GM19043 (cell line): ENCODE data around the gene COX5B.
A peak's percentile ranks its signal among the peaks of the same experiment; 100 is the strongest.

Source experiments
- ATAC-seq: cut with Tn5 transposase; IDR thresholded peaks from one replicate; pipeline ENCODE4 v1.9.1; 2021; ENCODE audit warnings: low read depth; ENCODE audit not compliant: unreplicated experiment

The COX5B gene

DNA sequence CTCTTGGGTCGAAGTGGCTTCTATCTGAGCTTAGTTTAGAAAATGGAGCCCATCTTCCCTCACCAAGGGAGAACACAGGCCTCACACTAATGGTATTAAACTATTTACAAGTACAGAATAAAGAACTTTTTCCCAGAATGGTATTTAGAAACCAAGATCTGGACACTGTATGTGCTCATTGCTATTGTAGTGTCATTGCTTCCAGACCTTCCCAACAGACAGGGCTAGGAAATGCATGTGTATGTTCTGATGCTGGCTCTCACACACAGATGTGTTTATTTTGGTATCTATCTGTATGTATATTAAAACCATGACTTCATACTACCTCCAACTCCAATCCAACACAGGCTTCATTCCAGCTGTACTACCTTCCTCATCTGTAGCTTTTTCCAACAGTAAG, 8.0 kb downstream of the COX5B start:
- ATAC-seq: no peak

DNA sequence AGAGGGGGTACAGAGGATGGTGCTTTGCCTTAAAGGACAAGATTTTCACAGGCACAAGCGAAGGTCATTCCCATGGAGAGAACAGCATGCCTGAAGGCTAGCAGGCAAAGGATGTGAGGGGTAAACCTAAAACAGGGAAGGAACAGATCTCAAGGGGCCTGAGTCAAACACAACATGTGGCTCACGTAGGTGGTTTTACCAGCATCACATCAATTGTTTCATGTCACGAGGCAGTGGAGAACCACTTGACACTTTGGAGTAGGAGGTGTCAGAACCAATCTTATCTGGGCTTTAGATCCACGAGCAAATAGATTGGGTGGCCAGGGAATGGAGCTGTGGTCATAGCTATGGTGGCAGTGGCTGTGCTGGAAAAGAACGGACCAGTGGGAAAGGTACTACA, 8.4 kb downstream of the COX5B start:
- ATAC-seq: no peak

DNA sequence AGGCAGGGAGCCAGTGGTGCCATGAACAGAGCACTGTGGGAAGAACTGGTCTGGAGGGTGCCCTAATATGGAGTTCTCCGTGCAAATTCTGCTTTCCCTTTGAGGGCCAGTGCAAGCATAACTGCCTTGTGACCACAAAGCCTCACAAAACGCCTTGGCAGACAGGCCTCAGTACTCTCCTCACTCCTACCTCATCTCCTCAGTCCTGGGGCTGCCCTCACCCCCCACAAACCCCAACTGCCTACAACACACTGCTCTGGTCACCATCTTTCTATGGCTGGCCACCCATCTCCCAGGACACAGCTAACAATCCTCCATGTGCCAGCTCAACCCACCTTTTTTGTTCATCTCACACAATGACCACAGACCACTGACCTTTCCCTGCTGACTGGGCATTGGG, 8.9 kb downstream of the COX5B start:
- no peak for ATAC-seq

GRCh38 chr2:97656129-97656755, 10.4 kb downstream of the COX5B start:
- no peak for ATAC-seq

GRCh38 chr2:97656905-97657587, 11.2 kb downstream of the COX5B start:
- ATAC-seq: no peak

GRCh38 chr2:97657986-97658690, 12.3 kb downstream of the COX5B start:
- no peak for ATAC-seq

GRCh38 chr2:97658691-97659157, 12.9 kb downstream of the COX5B start:
- no peak for ATAC-seq

DNA sequence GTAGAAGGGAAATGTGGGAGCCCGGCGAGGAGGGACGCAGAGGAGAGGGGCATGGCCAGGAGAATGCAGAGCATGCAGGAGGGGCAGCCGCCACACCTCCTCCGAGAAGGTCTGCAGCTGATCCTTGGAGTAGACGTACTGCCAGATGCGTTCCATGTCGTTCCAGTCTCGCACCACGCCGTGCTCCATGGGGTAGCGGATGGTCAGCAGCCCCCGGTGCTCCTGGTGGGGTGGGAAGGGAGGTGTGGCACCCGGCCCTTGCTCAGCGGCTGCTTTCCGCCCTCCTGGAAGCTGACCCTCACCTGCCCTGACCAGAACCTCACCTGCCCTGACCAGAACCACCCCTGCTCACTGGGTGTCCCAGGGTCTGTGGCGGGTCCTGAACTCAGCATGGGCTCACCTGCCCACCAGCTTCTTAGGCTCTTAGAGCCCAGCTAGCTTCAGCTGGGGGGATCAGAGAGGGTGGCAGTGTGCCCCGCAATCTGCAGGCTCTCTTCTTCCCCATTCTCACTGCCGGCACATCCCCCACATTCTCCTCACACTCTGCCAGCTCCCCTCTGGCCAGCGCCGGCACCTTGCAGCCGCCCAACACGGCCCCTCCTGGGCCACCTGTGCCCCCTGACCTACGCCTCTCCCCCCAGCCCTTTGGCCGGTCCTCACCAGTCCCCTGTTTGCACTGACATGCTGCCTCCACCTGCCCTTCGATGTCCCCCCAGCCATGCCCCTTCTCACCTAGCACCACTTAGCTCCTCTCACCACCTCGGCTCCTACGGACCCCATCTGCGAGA, 13.6 kb downstream of the COX5B start:
- no peak for ATAC-seq

DNA sequence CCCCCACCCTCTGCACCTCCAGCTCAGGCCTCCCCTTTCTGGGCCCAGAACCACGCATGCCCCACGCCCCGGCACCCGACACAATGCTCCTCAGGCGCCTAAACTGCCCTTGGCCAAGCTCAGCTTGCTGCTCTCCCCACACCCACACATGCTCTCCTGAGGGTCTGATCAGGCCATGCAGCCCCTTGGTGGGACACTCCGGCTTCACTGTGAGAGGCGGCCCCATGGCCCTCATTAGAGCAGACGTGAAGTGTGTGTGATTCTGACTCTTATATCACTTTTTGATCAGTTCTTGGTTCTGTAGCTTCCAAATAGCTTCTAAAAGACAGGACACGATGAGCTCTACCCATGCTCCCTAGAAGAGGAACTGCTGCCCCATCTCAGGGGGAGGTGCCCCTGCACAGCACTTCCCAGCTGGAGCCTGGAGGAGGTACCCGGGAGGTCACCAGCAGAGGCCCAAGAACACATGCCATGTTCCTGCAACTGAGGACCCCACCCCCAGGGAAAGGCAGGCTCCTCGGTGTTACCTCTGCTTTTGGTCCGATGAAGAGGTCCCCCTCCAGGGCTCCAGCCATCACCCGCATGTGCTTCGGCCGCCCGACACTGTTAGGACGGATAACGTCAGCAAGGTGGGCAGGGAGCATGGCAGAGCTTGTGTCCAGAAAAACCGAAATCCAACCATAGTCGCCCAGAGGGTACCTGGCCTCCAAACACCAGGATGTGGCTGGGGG, 14.3 kb downstream of the COX5B start:
- no peak for ATAC-seq

GRCh38 chr2:97660775-97661389, 15.0 kb downstream of the COX5B start:
- no peak for ATAC-seq

DNA sequence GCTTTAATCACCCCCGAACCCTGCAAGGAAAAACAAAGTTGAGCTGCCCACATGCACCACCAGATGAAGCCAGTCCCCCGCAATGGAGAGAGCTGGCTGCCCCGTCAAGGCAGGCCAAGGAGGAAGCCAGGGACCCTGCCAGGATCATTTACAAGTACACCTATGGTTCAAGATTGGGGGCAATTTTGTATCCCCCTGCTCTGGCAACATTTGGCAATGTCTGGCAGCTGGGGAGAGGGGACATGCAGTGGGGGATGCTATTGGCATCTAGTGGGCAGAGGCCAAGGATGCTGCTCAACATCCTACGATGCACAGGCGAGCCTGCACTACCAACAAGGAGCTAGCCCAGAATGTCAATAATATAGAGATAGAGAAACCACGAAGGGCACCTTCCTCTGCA, 16.1 kb downstream of the COX5B start:
- no peak for ATAC-seq

DNA sequence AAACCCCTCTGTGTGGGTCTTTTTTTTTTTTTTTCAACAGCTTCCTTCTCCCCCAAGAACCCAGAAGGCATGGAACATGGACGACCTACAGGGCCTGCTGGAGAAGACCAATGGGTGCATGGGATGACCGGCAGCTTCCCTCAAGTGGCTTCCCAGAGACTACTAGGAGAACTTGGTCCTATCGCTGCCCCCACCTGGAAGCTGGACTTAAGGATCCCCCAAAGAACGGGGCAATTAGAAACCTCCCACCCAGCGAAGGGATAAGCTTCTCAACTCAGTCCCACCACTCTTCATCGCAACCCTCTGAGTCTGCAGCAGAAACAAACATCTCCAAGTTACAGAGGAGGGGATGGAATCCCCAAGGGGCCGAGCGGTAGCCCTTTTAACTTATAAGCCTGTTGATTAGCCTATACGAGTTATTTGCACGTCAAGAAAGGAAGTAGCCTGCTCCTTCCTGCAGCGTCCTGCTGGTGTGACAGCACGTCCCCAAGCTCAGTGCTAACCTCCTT, 16.6 kb downstream of the COX5B start:
- ATAC-seq: no peak

DNA sequence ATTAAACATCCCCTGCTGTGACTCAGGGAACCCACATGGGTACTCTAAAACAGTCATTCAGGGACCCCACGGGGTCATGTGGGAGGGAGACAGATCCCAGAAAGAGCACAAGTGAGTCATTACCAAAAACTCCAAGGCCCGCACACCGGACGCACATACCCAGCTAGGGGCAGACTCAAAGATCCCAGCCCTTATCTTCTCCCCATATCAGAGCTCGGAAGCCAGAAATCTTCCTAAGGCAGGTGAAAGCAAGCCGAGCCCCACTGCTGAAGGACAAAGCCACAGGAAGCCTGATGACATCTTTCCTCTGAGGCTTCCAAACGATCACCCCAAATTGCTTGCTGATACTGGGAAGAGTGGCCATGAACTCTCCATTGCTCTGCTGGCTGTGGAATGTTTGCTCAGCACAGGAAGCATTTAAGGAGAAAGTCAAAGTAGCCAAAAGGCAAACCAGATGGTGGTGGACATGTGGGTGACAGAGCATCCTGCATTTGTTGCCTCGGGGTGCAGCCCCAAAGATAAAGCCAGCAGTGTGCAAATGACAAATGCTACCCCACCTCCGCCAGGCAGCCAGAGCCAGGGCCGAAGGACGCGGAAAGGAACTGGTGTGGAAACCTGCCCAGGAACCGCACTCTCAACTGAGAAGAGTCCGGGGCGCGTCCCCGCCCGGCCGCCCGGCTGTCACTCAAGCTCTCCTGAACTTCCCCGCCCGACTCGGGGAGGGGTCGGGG, 17.2 kb downstream of the COX5B start:
- ATAC-seq: peak; percentile 36

DNA sequence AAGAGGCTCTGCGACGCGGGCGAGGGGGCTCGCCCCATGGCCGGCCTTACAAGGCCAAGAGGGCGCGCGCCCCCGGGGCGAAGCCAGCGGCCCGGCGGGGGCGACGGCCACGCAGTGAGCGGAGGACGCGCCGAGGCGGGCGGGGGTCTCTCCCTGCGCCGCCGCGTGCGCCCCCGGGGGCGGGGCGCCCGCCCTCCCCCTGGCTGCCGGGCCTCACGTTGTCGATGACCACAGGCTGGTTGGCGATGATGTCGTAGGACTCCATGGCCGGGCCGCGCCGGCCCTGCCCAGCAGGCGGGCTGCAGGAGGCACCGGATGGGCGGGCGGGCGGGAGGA, 17.7 kb downstream of the COX5B start:
- ATAC-seq: peak; percentile 28

- peak; percentile 88 for ATAC-seq
These were observed 18.2 kb downstream of the COX5B start, which contains the start of gene ACTR1B for GRCh38 chr2:97663962-97664635. Gene ACTR1B (minus strand): TSS chr2:97664044. CDS start chr2:97663890, 154 bp downstream.

DNA sequence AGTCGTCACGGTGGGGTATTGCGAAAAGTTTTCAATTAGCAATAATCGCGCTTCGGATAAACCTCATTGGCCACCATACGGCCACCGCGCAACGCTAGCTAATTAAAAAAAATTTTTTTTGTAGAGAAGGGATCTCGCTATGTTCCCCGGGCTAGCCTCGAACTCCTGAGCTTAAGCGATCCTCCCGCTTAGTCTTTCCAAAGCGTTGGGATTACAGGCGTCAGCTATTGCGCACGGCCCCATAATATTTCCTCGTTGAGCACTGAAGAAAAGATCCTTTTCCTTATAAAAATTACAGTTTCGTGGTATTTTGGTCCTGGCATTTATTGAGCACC, 18.7 kb downstream of the COX5B start:
- no peak for ATAC-seq

GRCh38 chr2:97669448-97669847, 23.6 kb downstream of the COX5B start, which contains the start of gene C2orf92:
Gene C2orf92 (plus strand): TSS chr2:97669713. CDS start chr2:97669789, 76 bp downstream.
- no peak for ATAC-seq

DNA sequence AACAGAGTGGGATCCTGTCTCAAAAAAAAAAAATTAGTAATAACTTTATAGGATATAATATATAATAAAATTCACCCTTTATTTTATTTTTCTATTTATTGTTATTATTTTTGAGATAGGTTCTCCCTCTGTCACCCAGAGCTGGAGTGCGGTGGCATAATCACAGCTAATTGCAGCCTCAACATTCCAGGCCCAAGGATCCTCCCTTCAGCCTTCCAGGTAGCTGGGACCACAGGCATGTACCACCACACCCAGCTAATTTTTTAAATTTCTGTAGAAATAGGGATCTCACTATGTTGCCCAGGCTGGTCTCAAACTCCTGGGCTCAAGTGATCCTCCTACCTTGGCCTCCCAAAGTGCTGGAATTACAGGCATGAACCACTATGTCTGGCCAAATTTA, 24.6 kb downstream of the COX5B start:
- no peak for ATAC-seq

GRCh38 chr2:97671526-97671925, 25.7 kb downstream of the COX5B start:
- no peak for ATAC-seq
